Activated CD8-positive, alpha-beta memory T cell treated with anti-CD3 and anti-CD28 coated beads for 24 hours (primary cell): Measurements from ENCODE around the gene EOGT.

Experiments used
- DNase-seq: peaks from one replicate; pipeline ENCODE4 v3.0.0-alpha.2; 2020

EOGT gene

GRCh38 chr3:69008980-69009379 lies 4.5 kb downstream of the EOGT start:
- DNase-seq: no peak

- no peak for DNase-seq
Measured at GRCh38 chr3:69005791-69006482, 7.5 kb downstream of the EOGT start.

- no peak for DNase-seq
Measured at GRCh38 chr3:69005071-69005790, 8.3 kb downstream of the EOGT start.

GRCh38 chr3:69004138-69004537 lies 9.3 kb downstream of the EOGT start:
- no peak for DNase-seq

GRCh38 chr3:68999605-69000004 lies 13.9 kb downstream of the EOGT start:
- DNase-seq: no peak

- DNase-seq: no peak
Measured at GRCh38 chr3:68999158-68999557, 14.3 kb downstream of the EOGT start.

- no peak for DNase-seq
Measured at GRCh38 chr3:68997887-68998286, 15.6 kb downstream of the EOGT start.

GRCh38 chr3:68996356-68996995 lies 17.0 kb downstream of the EOGT start:
- DNase-seq: no peak

- DNase-seq: no peak
Measured at GRCh38 chr3:68988740-68989139, 24.7 kb downstream of the EOGT start.

GRCh38 chr3:68987322-68987721 lies 26.2 kb downstream of the EOGT start:
- no peak for DNase-seq

GRCh38 chr3:68986496-68987208 lies 26.8 kb downstream of the EOGT start:
- no peak for DNase-seq

- DNase-seq: no peak
Measured at GRCh38 chr3:68985146-68985790, 28.2 kb downstream of the EOGT start.

GRCh38 chr3:68984011-68984530 lies 29.4 kb downstream of the EOGT start:
- no peak for DNase-seq

GRCh38 chr3:68977486-68978167 lies 35.9 kb downstream of the EOGT start:
- no peak for DNase-seq

GRCh38 chr3:68974711-68975110 lies 38.8 kb downstream of the EOGT start:
- no peak for DNase-seq

- no peak for DNase-seq
Measured at GRCh38 chr3:68973639-68974038, 39.8 kb downstream of the EOGT start.

GRCh38 chr3:68972358-68972979 lies 41.0 kb downstream of the EOGT start:
- DNase-seq: peak; percentile 65

GRCh38 chr3:68964694-68965093 lies 48.8 kb downstream of the EOGT start:
- DNase-seq: no peak

GRCh38 chr3:68963891-68964290 lies 49.6 kb downstream of the EOGT start:
- no peak for DNase-seq

GRCh38 chr3:68963376-68963775 lies 50.1 kb downstream of the EOGT start:
- no peak for DNase-seq

GRCh38 chr3:68958932-68959331 lies 54.6 kb downstream of the EOGT start:
- DNase-seq: no peak

- DNase-seq: no peak
Measured at GRCh38 chr3:68957895-68958294, 55.6 kb downstream of the EOGT start.
